GM23338 (cell line): Measurements from ENCODE around the gene FAM20C. TPM values are rescaled to one million over a fixed set of nuclear protein-coding genes. Genes with fewer than 3 reads are reported as not detected.

ENCODE experiments used
- ATAC-seq: fragments of 200-7000 bp; cut with Tn5 transposase; 3 replicates; pipeline ENCODE4 v1.9.1; 2020
- DNase-seq: peaks from one replicate; pipeline ENCODE4 v3.0.0-alpha.2; 2015; ENCODE audit warnings: low spot score
- H2AFZ ChIP-seq: fragments of 200-600 bp; sonication (generic); 2 replicates; pipeline ENCODE4 v1.8.0; 2016; ENCODE audit warnings: antibody characterized with exemption, mild to moderate bottlenecking, moderate library complexity
- H3F3A ChIP-seq: fragments of 200-600 bp; sonication (generic); replicated peaks from 2 replicates; pipeline ENCODE4 v1.8.0; 2017; ENCODE audit warnings: antibody characterized with exemption, mixed run types, low read depth
- H3K27ac ChIP-seq: fragments of 200-600 bp; sonication (generic); 2 replicates; pipeline ENCODE4 v1.6.1; 2016; ENCODE audit warnings: low read depth
- H3K27me3 ChIP-seq: fragments of 200-600 bp; sonication (generic); 2 replicates; pipeline ENCODE4 v1.8.0; 2016; ENCODE audit warnings: mild to moderate bottlenecking, mixed run types, moderate library complexity; ENCODE audit not compliant: insufficient read depth
- H3K36me3 ChIP-seq: fragments of 200-600 bp; sonication (generic); 2 replicates; pipeline ENCODE4 v1.8.0; 2016; ENCODE audit warnings: mild to moderate bottlenecking; ENCODE audit not compliant: insufficient read depth
- H3K4me1 ChIP-seq: fragments of 200-600 bp; sonication (generic); 2 replicates; pipeline ENCODE4 v1.8.0; 2016; ENCODE audit warnings: mild to moderate bottlenecking, moderate library complexity; ENCODE audit not compliant: insufficient read depth
- H3K4me2 ChIP-seq: fragments of 200-600 bp; sonication (generic); 2 replicates; pipeline ENCODE4 v1.7.1; 2017; ENCODE audit warnings: mixed run types
- H3K4me3 ChIP-seq: fragments of 200-600 bp; sonication (generic); 2 replicates; pipeline ENCODE4 v1.6.1; 2016; ENCODE audit warnings: mixed run types
- H3K79me2 ChIP-seq: fragments of 200-600 bp; sonication (generic); replicated peaks from 2 replicates; pipeline ENCODE4 v1.8.0; 2017; ENCODE audit warnings: mild to moderate bottlenecking; ENCODE audit not compliant: insufficient read depth
- H3K9me2 ChIP-seq: fragments of 200-600 bp; sonication (generic); 2 replicates; pipeline ENCODE4 v1.8.0; 2017; ENCODE audit not compliant: insufficient read depth
- H4K20me1 ChIP-seq: fragments of 200-600 bp; sonication (generic); replicated peaks from 2 replicates; pipeline ENCODE4 v1.8.0; 2017; ENCODE audit warnings: mild to moderate bottlenecking; ENCODE audit not compliant: insufficient read depth
- H3K27ac Mint-ChIP-seq: 2 replicates; pipeline ENCODE4 v1.8.0; 2020; ENCODE audit warnings: inconsistent platforms, mild to moderate bottlenecking, moderate library complexity, mixed read lengths
- H3K27me3 Mint-ChIP-seq: 3 replicates; pipeline ENCODE4 v1.8.0; 2022; ENCODE audit warnings: low read depth, mild to moderate bottlenecking, moderate library complexity, mixed read lengths, inconsistent platforms; ENCODE audit not compliant: insufficient read depth, poor library complexity
- H3K36me3 Mint-ChIP-seq: 3 replicates; pipeline ENCODE4 v1.8.0; 2021; ENCODE audit warnings: low read depth, mild to moderate bottlenecking, inconsistent platforms, moderate library complexity, mixed read lengths
- H3K4me1 Mint-ChIP-seq: 3 replicates; pipeline ENCODE4 v1.8.0; 2020; ENCODE audit warnings: mild to moderate bottlenecking, inconsistent platforms, mixed read lengths
- H3K4me3 Mint-ChIP-seq: 3 replicates; pipeline ENCODE4 v1.8.0; 2021; ENCODE audit warnings: moderate library complexity, mild to moderate bottlenecking, inconsistent platforms, mixed read lengths
- H3K9me3 Mint-ChIP-seq: 3 replicates; pipeline ENCODE4 v1.8.0; 2020; ENCODE audit warnings: moderate library complexity, mild to moderate bottlenecking, inconsistent platforms, mixed read lengths
- CREB1 ChIP-seq: fragments of 250-450 bp; sonication (Bioruptor Pico); IDR thresholded peaks from 2 replicates; pipeline ENCODE4 v1.5.0; 2020; ENCODE audit warnings: low read depth, mild to moderate bottlenecking, moderate library complexity
- JUNB ChIP-seq: IDR thresholded peaks from one replicate; pipeline ENCODE4 v1.6.1; 2016; ENCODE audit warnings: antibody characterized with exemption; ENCODE audit not compliant: unreplicated experiment
- NANOG ChIP-seq: IDR thresholded peaks from 2 replicates; pipeline ENCODE4 v1.6.1; 2016; ENCODE audit warnings: antibody characterized with exemption, borderline replicate concordance
- POLR2AphosphoS5 ChIP-seq: IDR thresholded peaks from 2 replicates; pipeline ENCODE4 v1.6.1; 2016; ENCODE audit warnings: antibody characterized with exemption, low read depth
- STAT1 ChIP-seq: IDR thresholded peaks from one replicate; pipeline ENCODE4 v1.6.1; 2016; ENCODE audit warnings: antibody characterized with exemption; ENCODE audit not compliant: unreplicated experiment
- ZNF114 ChIP-seq: fragments of 250-450 bp; sonication (Bioruptor Pico); IDR thresholded peaks from 2 replicates; pipeline ENCODE4 v1.5.0; 2020; ENCODE audit warnings: mild to moderate bottlenecking, moderate library complexity
- polyA plus RNA-seq: library from polyadenylated mRNA; unstranded; fragments of >200 nt; fragmentation: Nextera tagmentation; extraction: Ambion mirVana; gene quantifications from 2 replicates; pipeline ENCODE4 v1.2.1, GENCODE V29; 2016
- total RNA-seq: library from RNA; depleted of rRNA; stranded (reverse); fragments of >200 nt; shearing (Covaris generic); gene quantifications from 2 replicates; pipeline ENCODE4 v1.2.3, GENCODE V29; 2014
- TF ChIP-seq, protein P1 (sequence below), 2 experiments: fragments of 200-600 bp in 1 of 2; sonication (generic) in 1 of 2; conservative IDR thresholded peaks; 2 replicates each; pipeline versions ENCODE4 v1.5.1 to v1.6.1; 2016 to 2017; ENCODE audit warnings: antibody characterized with exemption in 2 of 2, low read depth in 2 of 2, mild to moderate bottlenecking in 2 of 2, moderate library complexity in 1 of 2
- TF ChIP-seq, protein P2 (sequence below): IDR thresholded peaks from 2 replicates; pipeline ENCODE4 v1.6.1; 2016; ENCODE audit warnings: antibody characterized with exemption
- TF ChIP-seq, protein P3 (sequence below): IDR thresholded peaks from one replicate; pipeline ENCODE4 v1.6.1; 2018; ENCODE audit warnings: antibody characterized with exemption; ENCODE audit not compliant: unreplicated experiment

Gene FAM20C
- total and polyA plus RNA-seq, 2 experiments from 2014 or later = 7.6 to 24.8 TPM

DNA sequence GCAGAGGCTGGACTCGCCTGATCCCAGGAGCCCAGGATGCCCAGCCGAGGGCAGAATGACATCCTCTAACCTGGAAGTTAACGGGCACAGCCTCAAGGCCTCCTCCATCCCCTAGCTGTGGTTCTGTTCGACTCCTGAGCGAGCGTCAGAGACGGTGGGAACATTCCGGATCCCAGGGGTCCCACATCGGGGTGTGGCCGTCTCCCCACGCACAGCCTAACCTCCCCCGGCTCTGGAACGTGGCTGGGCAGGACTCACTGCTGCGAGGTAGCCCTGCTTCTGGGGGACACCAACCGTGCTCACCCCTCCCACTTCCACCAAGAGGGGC lies 106.0 kb downstream of the FAM20C start (continued):
- TF ChIP-seq, protein P1, sequence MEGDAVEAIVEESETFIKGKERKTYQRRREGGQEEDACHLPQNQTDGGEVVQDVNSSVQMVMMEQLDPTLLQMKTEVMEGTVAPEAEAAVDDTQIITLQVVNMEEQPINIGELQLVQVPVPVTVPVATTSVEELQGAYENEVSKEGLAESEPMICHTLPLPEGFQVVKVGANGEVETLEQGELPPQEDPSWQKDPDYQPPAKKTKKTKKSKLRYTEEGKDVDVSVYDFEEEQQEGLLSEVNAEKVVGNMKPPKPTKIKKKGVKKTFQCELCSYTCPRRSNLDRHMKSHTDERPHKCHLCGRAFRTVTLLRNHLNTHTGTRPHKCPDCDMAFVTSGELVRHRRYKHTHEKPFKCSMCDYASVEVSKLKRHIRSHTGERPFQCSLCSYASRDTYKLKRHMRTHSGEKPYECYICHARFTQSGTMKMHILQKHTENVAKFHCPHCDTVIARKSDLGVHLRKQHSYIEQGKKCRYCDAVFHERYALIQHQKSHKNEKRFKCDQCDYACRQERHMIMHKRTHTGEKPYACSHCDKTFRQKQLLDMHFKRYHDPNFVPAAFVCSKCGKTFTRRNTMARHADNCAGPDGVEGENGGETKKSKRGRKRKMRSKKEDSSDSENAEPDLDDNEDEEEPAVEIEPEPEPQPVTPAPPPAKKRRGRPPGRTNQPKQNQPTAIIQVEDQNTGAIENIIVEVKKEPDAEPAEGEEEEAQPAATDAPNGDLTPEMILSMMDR (conservative IDR thresholded peaks at IDR 0.05; ENCODE audit: low read depth in 2 of 2) = no peak
- TF ChIP-seq CREB1 (no peak), STAT1 (no peak)

DNA sequence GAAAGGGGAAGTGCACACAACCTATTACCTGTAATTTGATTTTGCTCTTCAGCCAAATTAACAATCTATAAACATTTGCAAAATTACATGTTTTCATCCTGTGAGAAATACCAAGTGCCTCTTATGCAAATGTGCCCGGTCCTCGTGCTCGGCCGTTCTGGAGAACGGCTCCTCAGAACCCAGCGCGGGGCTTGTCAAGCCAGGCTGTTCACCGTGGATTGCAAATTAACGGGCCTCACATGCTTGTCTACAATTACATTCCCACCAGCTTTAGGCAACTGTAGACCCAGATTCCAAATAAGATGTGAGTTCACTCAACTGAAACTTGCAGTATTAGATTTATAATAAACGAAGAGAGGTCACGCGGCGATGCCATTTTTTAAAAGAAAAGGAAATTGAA lies 106.4 kb downstream of the FAM20C start:
- Histone ChIP-seq H3K4me3 (no peak overlapping the region), H3K79me2 (no peaks in the 10 kb centered on the region), H4K20me1 (no peaks in the 10 kb centered on the region), H3K9me2 (no peaks in the 10 kb centered on the region), H3K4me2 (no peak overlapping the region), H3K4me1 (no peaks in the 10 kb centered on the region), H2AFZ (no peak overlapping the region), H3K27me3 (0 out of 2 replicates have a peak, but pooled peaks cover under 1% of the 10 kb centered on the region), H3F3A (0 out of 2 replicates have a peak, but pooled peaks cover 6% of the 10 kb centered on the region), H3K27ac (no peak overlapping the region), H3K36me3 (no peaks in the 10 kb centered on the region)
- peaks cover 19% of the 10 kb centered on the region for H3K9me3 Mint-ChIP-seq
- DNase-seq = no peak
- ATAC-seq = no peak
- TF ChIP-seq, protein P2, sequence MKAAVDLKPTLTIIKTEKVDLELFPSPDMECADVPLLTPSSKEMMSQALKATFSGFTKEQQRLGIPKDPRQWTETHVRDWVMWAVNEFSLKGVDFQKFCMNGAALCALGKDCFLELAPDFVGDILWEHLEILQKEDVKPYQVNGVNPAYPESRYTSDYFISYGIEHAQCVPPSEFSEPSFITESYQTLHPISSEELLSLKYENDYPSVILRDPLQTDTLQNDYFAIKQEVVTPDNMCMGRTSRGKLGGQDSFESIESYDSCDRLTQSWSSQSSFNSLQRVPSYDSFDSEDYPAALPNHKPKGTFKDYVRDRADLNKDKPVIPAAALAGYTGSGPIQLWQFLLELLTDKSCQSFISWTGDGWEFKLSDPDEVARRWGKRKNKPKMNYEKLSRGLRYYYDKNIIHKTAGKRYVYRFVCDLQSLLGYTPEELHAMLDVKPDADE = no peak
- TF ChIP-seq, protein P3, sequence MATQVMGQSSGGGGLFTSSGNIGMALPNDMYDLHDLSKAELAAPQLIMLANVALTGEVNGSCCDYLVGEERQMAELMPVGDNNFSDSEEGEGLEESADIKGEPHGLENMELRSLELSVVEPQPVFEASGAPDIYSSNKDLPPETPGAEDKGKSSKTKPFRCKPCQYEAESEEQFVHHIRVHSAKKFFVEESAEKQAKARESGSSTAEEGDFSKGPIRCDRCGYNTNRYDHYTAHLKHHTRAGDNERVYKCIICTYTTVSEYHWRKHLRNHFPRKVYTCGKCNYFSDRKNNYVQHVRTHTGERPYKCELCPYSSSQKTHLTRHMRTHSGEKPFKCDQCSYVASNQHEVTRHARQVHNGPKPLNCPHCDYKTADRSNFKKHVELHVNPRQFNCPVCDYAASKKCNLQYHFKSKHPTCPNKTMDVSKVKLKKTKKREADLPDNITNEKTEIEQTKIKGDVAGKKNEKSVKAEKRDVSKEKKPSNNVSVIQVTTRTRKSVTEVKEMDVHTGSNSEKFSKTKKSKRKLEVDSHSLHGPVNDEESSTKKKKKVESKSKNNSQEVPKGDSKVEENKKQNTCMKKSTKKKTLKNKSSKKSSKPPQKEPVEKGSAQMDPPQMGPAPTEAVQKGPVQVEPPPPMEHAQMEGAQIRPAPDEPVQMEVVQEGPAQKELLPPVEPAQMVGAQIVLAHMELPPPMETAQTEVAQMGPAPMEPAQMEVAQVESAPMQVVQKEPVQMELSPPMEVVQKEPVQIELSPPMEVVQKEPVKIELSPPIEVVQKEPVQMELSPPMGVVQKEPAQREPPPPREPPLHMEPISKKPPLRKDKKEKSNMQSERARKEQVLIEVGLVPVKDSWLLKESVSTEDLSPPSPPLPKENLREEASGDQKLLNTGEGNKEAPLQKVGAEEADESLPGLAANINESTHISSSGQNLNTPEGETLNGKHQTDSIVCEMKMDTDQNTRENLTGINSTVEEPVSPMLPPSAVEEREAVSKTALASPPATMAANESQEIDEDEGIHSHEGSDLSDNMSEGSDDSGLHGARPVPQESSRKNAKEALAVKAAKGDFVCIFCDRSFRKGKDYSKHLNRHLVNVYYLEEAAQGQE = no peak
- TF ChIP-seq POLR2AphosphoS5 (no peak), ZNF114 (CRISPR knock-in tag) (no peak), STAT1 (no peak), JUNB (no peak), NANOG (no peak)
- no peak overlapping the region for H3K27ac Mint-ChIP-seq
- no peaks in the 10 kb centered on the region for H3K4me1 Mint-ChIP-seq
- H3K36me3 Mint-ChIP-seq = peaks cover 6% of the 10 kb centered on the region; the same call in 2 of the 3 replicates
- H3K4me3 Mint-ChIP-seq = no peak overlapping the region
- H3K27me3 Mint-ChIP-seq = peaks cover 9% of the 10 kb centered on the region
